DMS53 (cell line): ENCODE data around the gene C1QTNF1.
"Not testable (repeated sequence)": the region's sequence is repeated elsewhere in the genome, so short reads cannot be mapped to it uniquely, and the experiment has no call there.

ENCODE experiments used
- DNase-seq: peaks from one replicate; lab custom pipeline; 2025; lab: John Stamatoyannopoulos, UW

The C1QTNF1 gene

GRCh38 chr17:79054200-79054960 lies 30.4 kb downstream of the C1QTNF1 start:
- DNase-seq, result no peak

GRCh38 chr17:79055197-79055596 lies 31.2 kb downstream of the C1QTNF1 start:
- DNase-seq, result no peak

- no peak for DNase-seq
Observed at GRCh38 chr17:79057737-79058385, 33.9 kb downstream of the C1QTNF1 start.

- DNase-seq, result no peak
Observed at GRCh38 chr17:79062691-79063090, 38.7 kb downstream of the C1QTNF1 start.

- DNase-seq, result no peak
Observed at GRCh38 chr17:79064026-79064425, 40.1 kb downstream of the C1QTNF1 start.

GRCh38 chr17:79065105-79065670 lies 41.2 kb downstream of the C1QTNF1 start:
- peak; percentile 41 for DNase-seq

GRCh38 chr17:79066963-79067362 lies 43.0 kb downstream of the C1QTNF1 start:
- DNase-seq, result no peak

- DNase-seq, result no peak
Observed at GRCh38 chr17:79070266-79070880, 46.4 kb downstream of the C1QTNF1 start.

- no peak for DNase-seq
Observed at GRCh38 chr17:79071161-79071740, 47.3 kb downstream of the C1QTNF1 start.

- no peak for DNase-seq
Observed at GRCh38 chr17:79072544-79072943, 48.6 kb downstream of the C1QTNF1 start.

- DNase-seq, result no peak
Observed at GRCh38 chr17:79073016-79073705, 49.2 kb downstream of the C1QTNF1 start.

- DNase-seq, result no peak
Observed at GRCh38 chr17:79073706-79074088, 49.7 kb downstream of the C1QTNF1 start.

GRCh38 chr17:79074121-79074648 lies 50.2 kb downstream of the C1QTNF1 start:
- not testable (repeated sequence) for DNase-seq

GRCh38 chr17:79074649-79075445 lies 50.9 kb downstream of the C1QTNF1 start, which contains the start of gene ENGASE:
TSS of gene ENGASE (plus strand) at chr17:79074824. CDS start at chr17:79074945, 121 bp downstream.
- peak; percentile 97 for DNase-seq

- DNase-seq, result no peak
Observed at GRCh38 chr17:79075446-79075750, 51.4 kb downstream of the C1QTNF1 start.

GRCh38 chr17:79075861-79076406 lies 52.0 kb downstream of the C1QTNF1 start:
- no peak for DNase-seq

GRCh38 chr17:79077587-79077986 lies 53.6 kb downstream of the C1QTNF1 start:
- no peak for DNase-seq

GRCh38 chr17:79078476-79079190 lies 54.7 kb downstream of the C1QTNF1 start:
- no peak for DNase-seq

GRCh38 chr17:79079421-79080200 lies 55.6 kb downstream of the C1QTNF1 start:
- DNase-seq, result no peak
